NCI-H82 (cell line): ENCODE results near the gene DNAJC16.

Experiments used
- DNase-seq: peaks from one replicate; lab custom pipeline; 2025; lab: John Stamatoyannopoulos, UW

The DNAJC16 gene

GRCh38 chr1:15540186-15540585, 13.5 kb downstream of the DNAJC16 start:
- DNase-seq = no peak

- no peak for DNase-seq
Measured at GRCh38 chr1:15541231-15541792, 14.7 kb downstream of the DNAJC16 start.

GRCh38 chr1:15542388-15543250, 16.0 kb downstream of the DNAJC16 start:
- no peak for DNase-seq

GRCh38 chr1:15543251-15543588, 16.6 kb downstream of the DNAJC16 start:
- no peak for DNase-seq

DNA sequence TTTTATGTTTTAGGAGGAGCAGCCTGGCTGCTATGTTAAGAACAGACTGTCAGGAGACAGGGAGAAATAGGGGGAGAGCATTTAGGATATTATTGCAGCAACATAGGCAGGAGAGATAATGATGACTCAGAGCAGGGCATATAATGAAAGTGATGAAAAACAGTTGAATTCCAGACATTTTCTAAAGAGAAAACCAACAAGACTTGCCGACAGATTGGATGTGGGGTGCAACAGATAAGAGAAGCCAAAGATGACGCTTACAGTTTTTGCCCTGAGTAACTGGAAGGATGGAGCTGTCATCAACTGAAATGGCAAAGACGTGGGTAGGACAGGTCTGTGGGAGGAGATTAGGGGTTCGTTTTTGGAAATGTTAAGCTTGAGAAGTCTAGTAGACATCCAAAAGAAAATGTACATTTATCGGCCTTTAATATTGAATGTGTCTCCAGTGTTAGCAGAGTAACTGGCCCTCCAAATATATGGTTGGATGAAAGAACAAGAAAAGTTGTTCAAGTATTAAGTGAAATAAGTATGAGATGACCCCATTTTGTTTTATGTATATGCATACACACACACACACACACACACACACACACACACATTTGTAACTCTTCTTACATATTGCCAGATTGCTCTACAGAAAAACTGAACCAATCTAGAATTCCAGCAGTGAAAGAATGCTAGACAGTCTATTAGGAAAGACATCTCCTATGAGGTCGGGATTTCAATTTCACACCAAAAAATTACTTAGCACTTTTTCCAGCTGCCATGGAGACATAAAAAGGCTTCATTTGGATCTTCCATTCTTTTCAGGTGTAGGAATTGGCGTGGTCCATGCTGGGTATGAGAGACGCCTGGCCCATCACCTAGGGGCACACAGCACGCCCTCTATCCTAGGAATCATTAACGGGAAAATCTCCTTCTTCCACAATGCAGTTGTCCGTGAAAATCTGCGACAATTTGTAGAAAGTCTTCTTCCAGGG, 17.2 kb downstream of the DNAJC16 start:
- DNase-seq = no peak

GRCh38 chr1:15546641-15547040, 20.0 kb downstream of the DNAJC16 start:
- DNase-seq = no peak

DNA sequence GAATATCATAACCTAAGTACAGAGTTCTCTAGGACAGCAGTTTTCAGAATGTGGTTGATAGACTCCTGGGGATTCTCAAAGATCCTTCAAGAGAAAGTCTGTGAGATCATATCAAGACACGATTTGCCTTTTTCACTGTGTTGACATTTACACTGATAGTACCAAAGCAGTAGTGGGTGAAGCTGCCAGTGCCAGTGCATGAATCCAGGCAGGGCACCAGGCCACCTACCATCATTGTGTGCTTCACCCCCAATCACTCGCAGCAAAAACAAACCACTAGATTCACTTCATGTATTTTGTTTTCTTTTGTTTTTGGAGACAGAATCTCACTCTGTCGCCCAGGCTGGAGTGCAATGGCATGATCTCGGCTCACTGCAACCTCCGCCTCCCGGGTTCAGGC, 23.9 kb downstream of the DNAJC16 start:
- no peak for DNase-seq

- DNase-seq = no peak
Measured at GRCh38 chr1:15557008-15557407, 30.4 kb downstream of the DNAJC16 start.

- no peak for DNase-seq
Measured at GRCh38 chr1:15557594-15557993, 30.9 kb downstream of the DNAJC16 start.

DNA sequence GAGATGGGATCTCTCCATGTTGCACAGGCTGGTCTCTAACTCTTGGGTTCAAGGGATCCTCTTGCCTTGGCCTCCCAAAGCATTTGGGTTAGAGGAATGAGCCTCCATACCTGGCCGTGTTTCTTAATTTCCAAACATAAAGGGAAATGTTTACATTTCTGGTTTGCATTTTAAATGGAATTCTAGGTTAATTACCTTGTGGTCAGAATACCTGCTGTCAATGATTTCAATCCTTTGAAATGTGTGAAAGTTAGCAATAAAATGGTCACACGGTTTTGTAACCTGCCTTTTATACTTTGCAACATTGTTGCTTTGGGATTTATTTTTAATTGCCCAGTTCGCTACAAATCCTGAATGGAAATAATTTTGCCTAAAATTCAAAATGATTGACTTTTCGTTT, 31.9 kb downstream of the DNAJC16 start:
- DNase-seq = no peak

GRCh38 chr1:15559189-15559810, 32.7 kb downstream of the DNAJC16 start:
- no peak for DNase-seq

GRCh38 chr1:15568387-15569073, 41.9 kb downstream of the DNAJC16 start:
- no peak for DNase-seq

DNA sequence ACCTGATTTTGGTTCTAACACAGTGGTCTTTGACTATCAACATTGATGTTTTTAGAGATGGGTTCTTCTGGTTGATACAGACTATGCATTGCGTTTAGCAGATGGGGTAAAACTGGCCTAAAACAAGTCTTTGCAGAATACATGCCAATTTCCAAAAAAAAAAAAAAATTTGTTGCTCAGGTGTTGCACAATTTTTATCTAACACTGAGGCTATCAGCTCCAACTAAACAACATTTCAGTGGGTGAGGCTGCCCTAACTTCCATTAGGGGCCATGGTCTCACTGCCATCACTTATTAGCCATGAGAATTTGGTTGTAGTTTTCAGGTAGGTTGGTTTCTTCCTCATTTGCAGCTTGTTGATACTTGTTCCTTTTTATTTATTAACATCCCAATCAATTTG, 44.2 kb downstream of the DNAJC16 start:
- DNase-seq = no peak

GRCh38 chr1:15571266-15571665, 44.6 kb downstream of the DNAJC16 start:
- no peak for DNase-seq

DNA sequence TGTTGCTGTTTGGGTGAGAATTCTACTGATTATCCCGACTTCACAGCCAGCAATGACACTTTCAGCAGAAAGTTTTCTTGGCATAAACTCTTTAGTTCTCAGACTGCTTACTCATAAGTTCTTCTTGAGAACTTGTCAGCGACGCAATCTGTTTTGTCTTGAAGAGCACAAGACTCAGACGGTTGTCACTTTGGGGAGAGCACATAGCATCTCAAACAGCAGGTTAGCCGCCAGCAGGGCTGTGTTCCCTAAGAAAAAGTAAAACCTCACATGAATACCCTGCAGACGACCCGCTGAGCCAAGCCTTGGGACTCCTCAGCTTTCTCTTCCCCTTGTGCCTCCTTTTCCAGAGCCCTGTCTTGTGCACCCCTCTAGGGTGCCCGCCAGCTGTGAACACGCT, 46.8 kb downstream of the DNAJC16 start:
- DNase-seq = no peak

DNA sequence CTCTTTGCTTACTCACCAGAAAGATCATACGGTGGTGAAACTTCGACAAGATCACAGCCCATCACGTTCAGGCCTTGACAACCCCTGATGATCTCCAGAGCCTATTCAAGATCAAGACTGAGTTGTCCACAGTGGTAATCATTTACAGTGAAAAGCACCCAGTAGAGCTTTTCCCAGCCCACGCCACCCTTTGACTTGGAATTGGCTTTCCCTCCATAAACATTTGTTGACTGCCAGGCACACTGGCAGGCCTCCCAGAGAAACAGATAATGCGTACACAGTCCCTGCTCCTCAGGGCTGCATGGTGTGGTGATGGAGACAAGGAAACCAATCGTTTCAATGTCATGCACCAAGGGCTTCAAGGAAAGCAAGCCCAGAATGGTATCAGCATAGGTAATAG, 48.1 kb downstream of the DNAJC16 start:
- no peak for DNase-seq

DNA sequence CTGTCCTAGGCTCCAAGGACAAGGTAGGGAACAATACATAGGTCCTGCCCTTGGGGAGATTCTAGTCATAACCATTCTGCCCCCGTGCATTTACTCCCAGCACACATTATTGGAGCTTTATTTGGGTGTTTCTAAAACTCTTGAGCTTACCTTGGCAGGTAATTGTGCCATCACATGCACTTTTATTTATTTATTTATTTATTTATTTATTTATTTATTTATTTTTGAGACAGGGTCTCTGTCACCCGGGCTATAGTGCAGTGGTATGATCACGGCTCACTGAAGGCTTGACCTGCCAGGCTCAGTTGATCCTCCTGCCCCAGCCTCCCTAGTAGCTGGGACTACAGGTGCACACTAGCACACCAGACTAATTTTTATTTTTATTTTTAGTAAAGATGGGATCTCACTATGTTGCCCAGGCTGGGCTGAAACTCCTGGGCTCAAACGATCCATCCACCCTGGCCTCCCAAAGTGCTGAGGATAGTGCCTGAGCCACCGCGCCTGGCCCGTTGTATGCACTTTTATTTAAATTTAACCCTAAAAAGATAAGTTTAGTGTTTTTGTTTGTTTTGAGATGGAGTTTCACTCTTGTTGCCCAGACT, 49.0 kb downstream of the DNAJC16 start:
- DNase-seq = no peak

DNA sequence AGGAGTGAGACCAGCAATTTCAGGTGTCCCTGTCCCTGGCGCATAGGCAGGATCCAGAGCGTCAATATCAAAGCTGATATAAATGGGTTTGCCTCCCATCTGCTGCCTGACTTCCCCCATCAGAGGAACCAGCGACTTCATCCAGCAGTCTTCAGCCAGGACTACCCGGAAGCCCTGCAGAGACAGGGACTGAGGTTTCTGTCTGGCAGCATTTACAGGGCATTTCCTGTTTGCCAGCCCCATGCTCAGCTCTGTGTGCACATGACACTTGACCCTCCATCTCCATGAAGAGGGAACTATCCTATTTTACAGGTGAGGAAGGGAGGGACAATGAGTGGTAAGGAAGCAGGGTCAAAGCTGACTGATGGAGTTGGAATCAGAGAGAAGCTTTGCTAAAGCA, 51.0 kb downstream of the DNAJC16 start:
- no peak for DNase-seq

GRCh38 chr1:15578921-15579682, 52.5 kb downstream of the DNAJC16 start:
- DNase-seq = no peak

DNA sequence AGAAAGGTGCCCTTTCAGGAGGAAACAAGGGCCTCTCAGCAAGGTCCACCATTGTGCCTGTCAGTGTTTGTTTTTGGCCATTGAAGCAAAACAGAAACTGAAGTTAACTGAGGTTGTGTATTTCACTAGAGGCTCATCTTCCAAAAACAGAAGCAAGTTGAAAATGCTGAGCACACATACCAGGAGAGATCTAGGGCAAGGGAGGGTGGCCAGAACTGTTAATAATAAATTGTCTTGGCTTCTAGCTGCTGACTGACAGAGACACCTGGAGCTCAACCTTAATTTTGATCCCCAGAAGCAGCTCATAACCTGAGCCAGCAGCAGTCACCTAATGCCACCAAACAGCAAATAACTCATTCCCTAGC, 53.0 kb downstream of the DNAJC16 start:
- DNase-seq = no peak
